HUES48 (cell line): Measurements from ENCODE around the gene IL22RA1.

ENCODE experiments used
- H3K27ac ChIP-seq: one replicate; pipeline ENCODE4 v1.7.0; 2013; ENCODE audit warnings: low read depth, low read length, inconsistent platforms
- H3K27me3 ChIP-seq: 2 replicates; pipeline ENCODE4 v1.6.1; 2013; ENCODE audit warnings: mild to moderate bottlenecking, low read length; ENCODE audit not compliant: control insufficient read depth, insufficient read depth
- H3K36me3 ChIP-seq: 2 replicates; pipeline ENCODE4 v1.6.1; 2013; ENCODE audit warnings: low read length; ENCODE audit not compliant: control insufficient read depth, insufficient read depth
- H3K4me1 ChIP-seq: 2 replicates; pipeline ENCODE4 v1.6.1; 2013; ENCODE audit warnings: mild to moderate bottlenecking, low read length; ENCODE audit not compliant: control insufficient read depth, insufficient read depth
- H3K4me3 ChIP-seq: 2 replicates; pipeline ENCODE4 v1.5.1; 2013; ENCODE audit warnings: mild to moderate bottlenecking, low read depth, low read length
- H3K9ac ChIP-seq: 2 replicates; pipeline ENCODE4 v1.6.1; 2013; ENCODE audit warnings: mild to moderate bottlenecking, low read depth, low read length, moderate library complexity
- H3K9me3 ChIP-seq: 2 replicates; pipeline ENCODE4 v1.6.1; 2013; ENCODE audit warnings: low read length; ENCODE audit not compliant: control insufficient read depth, insufficient read depth

Gene IL22RA1

GRCh38 chr1:24114753-24115152 lies 28.2 kb downstream of the IL22RA1 start:
- Histone ChIP-seq H3K4me3 (no peak overlapping the region), H3K4me1 (peaks cover 12% of the 10 kb centered on the region; the same call in 1 of the 2 replicates), H3K9me3 (no peaks in the 10 kb centered on the region), H3K36me3 (no peaks in the 10 kb centered on the region), H3K27me3 (no peaks in the 10 kb centered on the region), H3K9ac (no peak overlapping the region), H3K27ac (no peak overlapping the region)

DNA sequence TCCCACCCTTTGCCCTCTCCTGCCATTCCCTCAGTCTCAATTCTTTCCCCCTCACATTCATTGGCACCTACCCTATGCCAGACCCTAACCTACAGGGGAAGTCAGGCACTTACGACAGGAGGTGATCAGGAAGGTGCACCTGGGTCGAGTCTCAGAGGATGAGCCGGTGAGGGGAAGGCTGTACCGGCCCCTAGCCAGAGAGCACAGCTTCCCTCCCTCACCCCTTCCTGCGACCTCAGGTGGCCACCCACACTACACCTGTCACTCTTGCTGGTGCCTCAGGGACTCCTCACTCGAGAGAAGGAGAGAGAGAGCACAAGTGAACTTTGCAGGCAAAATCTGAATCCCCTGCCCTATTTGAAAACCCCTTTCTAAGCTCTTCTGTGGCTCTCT lies 29.3 kb downstream of the IL22RA1 start:
- Histone ChIP-seq H3K9ac (no peak overlapping the region), H3K4me1 (peaks cover 12% of the 10 kb centered on the region; the same call in 1 of the 2 replicates), H3K27ac (no peak overlapping the region), H3K9me3 (no peaks in the 10 kb centered on the region), H3K27me3 (no peaks in the 10 kb centered on the region), H3K36me3 (no peaks in the 10 kb centered on the region), H3K4me3 (no peak overlapping the region)

DNA sequence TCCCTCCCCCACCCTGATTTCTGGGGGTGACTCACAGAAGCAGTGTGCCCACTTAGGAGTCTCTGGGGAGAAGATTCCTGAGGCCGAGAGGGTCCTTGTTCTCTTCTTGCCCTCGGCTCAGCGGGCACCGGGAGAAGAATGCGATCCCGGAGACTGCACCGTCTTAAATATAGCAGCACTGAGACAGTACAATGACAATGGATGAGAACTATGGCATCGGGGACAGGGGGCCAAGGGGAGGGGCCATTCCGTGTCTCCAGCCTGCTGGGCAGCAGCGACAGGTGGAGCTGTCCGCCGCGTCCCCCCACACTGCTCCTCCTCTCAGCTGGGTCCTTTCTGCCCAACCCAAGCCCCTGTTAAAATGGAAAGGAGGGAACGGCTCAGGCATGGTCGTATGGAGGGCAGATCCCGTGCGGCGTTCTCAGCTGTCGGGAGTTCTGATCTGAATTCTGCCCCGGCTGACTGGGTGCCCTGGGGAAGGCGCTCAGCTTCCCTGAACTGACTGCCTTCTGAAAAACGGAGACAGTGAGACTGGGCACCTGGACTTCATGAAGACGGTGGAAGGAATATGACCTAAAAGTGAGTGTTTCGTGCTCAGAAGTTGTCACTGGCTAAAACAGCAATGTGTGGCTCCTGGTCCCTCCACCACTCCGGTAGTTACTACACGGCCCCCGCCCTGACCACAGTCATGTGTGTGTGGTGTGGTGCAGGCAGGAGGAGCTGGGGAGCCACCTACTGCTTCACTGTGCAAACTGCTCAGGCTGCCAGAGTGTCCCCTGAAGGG lies 30.8 kb downstream of the IL22RA1 start, which contains the start of gene MYOM3:
TSS of gene MYOM3 (minus strand) at position 140 of the 784 bp plus-strand sequence. CDS start 3,499 bp downstream, outside the sequence.
- Histone ChIP-seq H3K9ac (no peak within 1 kb of the TSS), H3K4me1 (peaks cover 19% of the 10 kb centered on the region; the same call in 1 of the 2 replicates), H3K27ac (no peak within 1 kb of the TSS), H3K27me3 (no peaks in the 10 kb centered on the region), H3K9me3 (no peaks in the 10 kb centered on the region), H3K36me3 (no peaks in the 10 kb centered on the region), H3K4me3 (no peak within 1 kb of the TSS)

DNA sequence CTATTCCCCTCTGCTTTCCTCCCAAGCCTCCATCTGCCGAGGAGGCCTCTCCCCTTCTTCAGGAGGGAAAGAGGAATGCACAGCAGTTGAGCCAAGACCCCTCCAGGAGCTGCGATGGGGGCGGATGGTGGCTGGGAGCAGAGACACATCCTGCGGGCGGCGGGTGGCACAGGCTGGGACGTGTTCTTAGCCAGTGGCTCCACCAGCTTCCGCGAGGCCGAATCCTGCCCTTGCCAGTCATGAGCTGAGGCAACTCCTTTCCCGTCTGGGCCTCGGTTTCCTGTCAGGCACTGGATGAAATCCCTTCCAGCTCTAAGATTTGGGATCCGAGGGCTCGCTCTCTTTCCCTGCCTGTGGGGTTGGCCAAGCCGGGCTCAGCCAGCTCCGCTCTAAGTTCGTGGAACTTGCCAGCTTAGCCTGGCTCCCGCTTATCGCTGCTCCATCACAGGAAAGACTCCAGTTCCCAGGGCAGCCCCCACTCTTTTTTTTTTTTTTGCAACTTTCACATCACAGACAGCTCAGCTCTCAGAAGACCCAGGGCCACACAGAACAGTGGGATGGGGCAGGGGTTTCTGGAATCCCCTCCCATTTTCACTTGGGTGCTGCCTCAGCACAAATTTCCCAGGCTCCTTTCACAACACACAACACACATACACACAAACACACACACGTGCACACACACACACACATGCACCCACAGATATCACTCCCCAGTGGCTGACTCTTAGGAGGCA lies 31.5 kb downstream of the IL22RA1 start:
- H3K27me3 ChIP-seq: no peaks in the 10 kb centered on the region
- no peak overlapping the region for H3K4me3 ChIP-seq
- H3K9ac ChIP-seq: no peak overlapping the region
- H3K9me3 ChIP-seq: no peaks in the 10 kb centered on the region
- H3K4me1 ChIP-seq: peaks cover 19% of the 10 kb centered on the region; the same call in 1 of the 2 replicates
- H3K36me3 ChIP-seq: no peaks in the 10 kb centered on the region
- no peak overlapping the region for H3K27ac ChIP-seq

DNA sequence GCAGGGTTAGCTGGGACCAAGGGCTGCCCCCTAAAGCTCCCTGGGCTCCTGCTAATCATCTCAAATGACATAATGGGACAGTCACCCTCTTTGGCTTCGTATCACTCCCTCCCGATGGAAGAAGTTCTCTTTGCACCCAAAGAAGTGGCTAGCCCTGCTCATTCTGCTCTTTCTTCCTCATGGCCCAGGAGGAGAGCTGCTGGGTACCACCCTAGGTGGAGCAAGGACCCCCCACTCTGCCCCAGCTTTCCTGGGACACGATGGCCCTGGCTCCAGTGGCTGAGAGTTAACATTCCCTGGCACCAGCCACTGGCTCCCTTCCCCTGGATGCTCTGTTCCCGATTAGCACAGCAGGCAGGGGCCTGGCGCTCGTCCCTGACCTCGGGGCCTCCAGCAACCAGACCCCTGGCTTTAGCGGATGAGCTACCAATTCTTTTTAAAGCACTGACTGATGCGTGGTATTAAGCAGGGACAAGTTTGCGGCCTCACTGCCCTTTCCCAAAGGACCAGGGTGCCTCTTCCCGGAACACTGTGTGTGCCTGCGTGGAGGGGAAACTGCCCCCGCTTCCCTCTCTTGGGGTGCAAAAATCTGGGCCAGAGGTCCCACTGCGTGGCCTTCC lies 32.2 kb downstream of the IL22RA1 start:
- H3K4me1 ChIP-seq: peaks cover 19% of the 10 kb centered on the region; the same call in 1 of the 2 replicates
- no peak overlapping the region for H3K4me3 ChIP-seq
- no peaks in the 10 kb centered on the region for H3K9me3 ChIP-seq
- no peaks in the 10 kb centered on the region for H3K27me3 ChIP-seq
- H3K9ac ChIP-seq: no peak overlapping the region
- no peak overlapping the region for H3K27ac ChIP-seq
- no peaks in the 10 kb centered on the region for H3K36me3 ChIP-seq

GRCh38 chr1:24109686-24110475 lies 33.1 kb downstream of the IL22RA1 start:
- Histone ChIP-seq H3K4me1 (peaks cover 18% of the 10 kb centered on the region; the same call in 1 of the 2 replicates), H3K9ac (no peak overlapping the region), H3K27me3 (no peaks in the 10 kb centered on the region), H3K4me3 (no peak overlapping the region), H3K36me3 (no peaks in the 10 kb centered on the region), H3K27ac (no peak overlapping the region), H3K9me3 (no peaks in the 10 kb centered on the region)

GRCh38 chr1:24109166-24109483 lies 33.8 kb downstream of the IL22RA1 start:
- Histone ChIP-seq H3K4me3 (no peak overlapping the region), H3K9me3 (no peaks in the 10 kb centered on the region), H3K27ac (no peak overlapping the region), H3K9ac (no peak overlapping the region), H3K27me3 (no peaks in the 10 kb centered on the region), H3K36me3 (no peaks in the 10 kb centered on the region), H3K4me1 (peaks cover 15% of the 10 kb centered on the region; the same call in 1 of the 2 replicates)

GRCh38 chr1:24108334-24109165 lies 34.4 kb downstream of the IL22RA1 start:
- Histone ChIP-seq H3K9ac (no peak overlapping the region), H3K27me3 (no peaks in the 10 kb centered on the region), H3K27ac (no peak overlapping the region), H3K36me3 (no peaks in the 10 kb centered on the region), H3K9me3 (no peaks in the 10 kb centered on the region), H3K4me3 (no peak overlapping the region), H3K4me1 (peaks cover 15% of the 10 kb centered on the region; the same call in 1 of the 2 replicates)

- no peak overlapping the region for H3K27ac ChIP-seq
- no peaks in the 10 kb centered on the region for H3K36me3 ChIP-seq
- H3K27me3 ChIP-seq: no peaks in the 10 kb centered on the region
- no peak overlapping the region for H3K4me3 ChIP-seq
- H3K9ac ChIP-seq: no peak overlapping the region
- no peaks in the 10 kb centered on the region for H3K9me3 ChIP-seq
- H3K4me1 ChIP-seq: peaks cover 15% of the 10 kb centered on the region; the same call in 1 of the 2 replicates
Observed at GRCh38 chr1:24107462-24108138, 35.3 kb downstream of the IL22RA1 start.
